Liver (tissue), 3 donors: Measurements from ENCODE around the gene KRT9.

ENCODE experiments used
- FOXA1 ChIP-seq: IDR thresholded peaks from 2 replicates; pipeline ENCODE4 v1.6.1; 2016; ENCODE audit warnings: antibody characterized with exemption
- TAF1 ChIP-seq: conservative IDR thresholded peaks from 2 replicates; pipeline ENCODE4 v1.6.1; 2016; ENCODE audit warnings: antibody characterized with exemption, mild to moderate bottlenecking
- YY1 ChIP-seq: IDR thresholded peaks from 2 replicates; pipeline ENCODE4 v1.6.1; 2016; ENCODE audit warnings: antibody characterized with exemption, mild to moderate bottlenecking
- TF ChIP-seq, protein P1 (sequence below): fragments of 150-350 bp; IDR thresholded peaks from 2 replicates; pipeline ENCODE4 v1.5.1; 2017; ENCODE audit warnings: improper control_type of control experiment, low read depth, low read length; ENCODE audit not compliant: missing input control
- donor health status: healthy.
- donor health status: healthy.

DNA sequence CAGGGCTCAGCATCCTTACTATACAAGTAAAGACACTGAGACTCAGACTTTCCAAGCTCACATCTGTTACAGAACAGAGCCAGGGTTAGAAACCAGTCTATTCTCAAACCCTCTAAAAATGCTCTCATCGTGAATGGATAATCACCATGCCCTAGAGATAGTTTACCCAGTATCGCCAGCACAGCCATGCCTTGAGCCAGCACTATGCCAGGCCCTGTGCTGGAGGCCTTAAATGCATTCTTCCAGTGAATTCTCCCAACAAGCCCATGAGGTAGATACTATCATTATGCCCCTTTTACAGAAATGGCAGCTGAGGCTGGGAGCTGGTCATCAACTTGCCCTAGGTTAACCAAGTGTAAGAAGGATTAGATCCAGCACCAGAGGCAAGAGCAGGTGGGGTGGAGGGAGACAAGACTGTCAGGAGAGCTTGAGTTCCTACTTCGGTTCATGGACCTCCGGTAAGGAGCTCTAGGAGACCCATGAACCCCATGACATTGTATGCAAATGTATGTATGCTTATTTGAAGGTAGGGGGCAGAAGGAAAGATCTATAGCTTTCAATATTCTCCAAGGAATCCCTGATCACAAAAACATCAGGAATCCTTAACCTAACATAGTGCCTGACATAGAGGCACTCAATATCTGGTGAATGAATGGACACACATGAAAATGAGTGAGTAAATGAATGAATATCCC, 9.7 kb upstream of the KRT9 start:
- TF ChIP-seq, protein P1, sequence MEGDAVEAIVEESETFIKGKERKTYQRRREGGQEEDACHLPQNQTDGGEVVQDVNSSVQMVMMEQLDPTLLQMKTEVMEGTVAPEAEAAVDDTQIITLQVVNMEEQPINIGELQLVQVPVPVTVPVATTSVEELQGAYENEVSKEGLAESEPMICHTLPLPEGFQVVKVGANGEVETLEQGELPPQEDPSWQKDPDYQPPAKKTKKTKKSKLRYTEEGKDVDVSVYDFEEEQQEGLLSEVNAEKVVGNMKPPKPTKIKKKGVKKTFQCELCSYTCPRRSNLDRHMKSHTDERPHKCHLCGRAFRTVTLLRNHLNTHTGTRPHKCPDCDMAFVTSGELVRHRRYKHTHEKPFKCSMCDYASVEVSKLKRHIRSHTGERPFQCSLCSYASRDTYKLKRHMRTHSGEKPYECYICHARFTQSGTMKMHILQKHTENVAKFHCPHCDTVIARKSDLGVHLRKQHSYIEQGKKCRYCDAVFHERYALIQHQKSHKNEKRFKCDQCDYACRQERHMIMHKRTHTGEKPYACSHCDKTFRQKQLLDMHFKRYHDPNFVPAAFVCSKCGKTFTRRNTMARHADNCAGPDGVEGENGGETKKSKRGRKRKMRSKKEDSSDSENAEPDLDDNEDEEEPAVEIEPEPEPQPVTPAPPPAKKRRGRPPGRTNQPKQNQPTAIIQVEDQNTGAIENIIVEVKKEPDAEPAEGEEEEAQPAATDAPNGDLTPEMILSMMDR, result no peak
- TF ChIP-seq FOXA1 (no peak), TAF1 (no peak), YY1 (no peak)
